NCI-H146 treated with DMSO at 0.1 percent for 48 hours (cell line): ENCODE data around the gene TOMM34.

Experiments used
- DNase-seq: peaks from one replicate; lab custom pipeline; 2025; ENCODE audit not compliant: unreplicated experiment; lab: John Stamatoyannopoulos, UW

The TOMM34 gene, protein sequence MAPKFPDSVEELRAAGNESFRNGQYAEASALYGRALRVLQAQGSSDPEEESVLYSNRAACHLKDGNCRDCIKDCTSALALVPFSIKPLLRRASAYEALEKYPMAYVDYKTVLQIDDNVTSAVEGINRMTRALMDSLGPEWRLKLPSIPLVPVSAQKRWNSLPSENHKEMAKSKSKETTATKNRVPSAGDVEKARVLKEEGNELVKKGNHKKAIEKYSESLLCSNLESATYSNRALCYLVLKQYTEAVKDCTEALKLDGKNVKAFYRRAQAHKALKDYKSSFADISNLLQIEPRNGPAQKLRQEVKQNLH

GRCh38 chr20:44960103-44960852 lies at the start of gene TOMM34:
Gene TOMM34, minus strand, starts transcription at chr20:44960397. Its CDS starts 64 bp downstream, at chr20:44960333.
- peak; percentile 93 for DNase-seq

GRCh38 chr20:45008521-45009049 lies 48.4 kb upstream of the TOMM34 start:
- no peak for DNase-seq

GRCh38 chr20:44997668-44998067 lies 37.5 kb upstream of the TOMM34 start:
- no peak for DNase-seq

GRCh38 chr20:44997171-44997570 lies 37.0 kb upstream of the TOMM34 start:
- DNase-seq = no peak

- DNase-seq = no peak
Measured at GRCh38 chr20:44993343-44993742, 33.1 kb upstream of the TOMM34 start.

DNA sequence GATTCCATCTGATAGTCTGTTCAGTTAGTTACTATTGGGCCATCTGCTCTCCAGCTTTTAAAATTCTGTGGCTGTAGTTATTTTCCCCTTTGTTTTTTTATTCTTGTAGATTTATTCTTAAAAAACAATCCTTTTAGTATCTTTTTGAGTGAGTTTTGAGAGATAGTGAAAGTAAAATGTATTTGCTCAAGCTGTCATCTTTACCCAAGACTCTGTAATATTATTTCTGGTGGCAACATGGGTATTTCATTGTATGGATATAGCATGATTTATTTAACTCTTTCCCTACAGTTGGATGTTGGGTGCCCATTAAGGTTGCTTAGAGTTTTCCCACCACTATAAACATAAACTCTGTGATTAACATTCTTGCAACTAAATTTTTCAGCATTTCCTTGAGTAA lies 30.8 kb upstream of the TOMM34 start:
- no peak for DNase-seq

DNA sequence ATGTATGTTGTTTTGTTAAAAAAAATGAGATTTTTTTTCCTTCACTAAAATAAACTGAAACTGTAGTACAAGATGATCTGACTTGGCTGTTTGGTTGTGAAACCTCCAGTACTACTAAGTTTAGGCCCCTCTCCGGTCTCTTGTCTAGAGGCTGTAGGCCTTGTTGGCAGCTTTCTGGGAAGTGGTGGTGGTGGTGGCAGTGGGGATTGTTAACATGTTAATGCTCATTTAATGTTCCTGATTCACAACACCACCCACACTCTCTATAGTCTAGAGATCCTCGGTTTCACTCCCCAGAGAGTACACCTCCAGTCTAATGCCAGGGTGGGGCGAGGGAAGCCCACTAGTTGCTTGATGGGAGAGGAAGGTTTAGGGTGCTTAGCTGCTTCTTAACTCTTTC lies 30.2 kb upstream of the TOMM34 start:
- no peak for DNase-seq

DNA sequence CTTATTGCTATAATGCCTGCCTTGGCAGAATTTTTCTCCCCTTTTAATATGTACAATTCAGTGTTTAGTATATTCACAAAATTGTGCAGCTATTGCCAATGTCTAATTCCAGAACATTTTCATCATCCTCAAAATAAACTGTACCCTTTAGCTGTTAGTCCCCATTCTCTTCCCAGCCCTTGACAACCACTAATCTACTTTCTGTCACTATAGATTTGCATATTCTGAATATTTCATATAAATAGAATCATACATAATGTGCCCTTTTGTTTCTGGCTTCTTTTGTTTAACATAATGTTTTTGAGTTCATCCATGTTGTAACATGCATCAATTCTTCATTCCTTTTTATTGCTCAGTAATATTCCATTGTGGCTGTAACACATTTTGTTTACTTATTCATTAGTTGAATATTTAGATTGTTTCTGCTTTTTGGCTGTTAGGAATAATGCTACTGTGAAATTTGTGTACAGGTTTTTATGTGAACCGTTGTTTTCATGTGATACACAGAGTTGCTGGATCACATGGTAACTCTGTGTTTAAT lies 28.5 kb upstream of the TOMM34 start:
- DNase-seq = no peak

GRCh38 chr20:44983093-44983674 lies 23.0 kb upstream of the TOMM34 start:
- no peak for DNase-seq

DNA sequence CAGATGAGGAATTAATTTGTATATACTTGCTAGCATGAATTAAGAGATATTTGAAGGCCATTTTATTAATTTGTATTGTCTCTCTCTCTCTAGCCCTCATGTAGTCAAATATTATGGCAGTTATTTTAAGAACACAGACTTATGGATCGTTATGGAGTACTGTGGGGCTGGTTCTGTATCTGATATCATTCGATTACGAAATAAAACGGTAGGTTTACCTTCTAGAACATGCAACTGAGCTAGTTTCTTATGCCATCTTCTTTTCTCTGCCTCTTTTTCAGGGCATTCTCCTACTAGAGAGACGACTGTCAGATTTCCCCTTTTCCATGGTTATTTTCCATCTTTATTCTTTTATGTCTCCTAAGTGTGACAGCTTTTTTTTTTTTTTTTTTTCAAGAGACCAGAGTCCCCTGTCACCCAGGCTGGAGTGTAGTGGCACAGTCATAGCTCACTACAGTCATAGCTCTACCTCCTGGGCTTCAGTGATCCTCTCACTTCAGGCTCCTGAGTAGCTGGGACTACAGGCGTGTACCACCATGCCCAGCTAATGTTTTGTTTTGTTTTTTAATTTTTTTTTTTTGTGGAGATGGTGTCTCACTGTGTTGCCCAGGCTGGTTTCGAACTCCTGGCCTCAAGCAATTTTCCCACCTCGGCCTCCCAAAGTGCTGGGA lies 21.7 kb upstream of the TOMM34 start:
- DNase-seq = no peak

GRCh38 chr20:44979090-44979621 lies 19.0 kb upstream of the TOMM34 start:
- DNase-seq = no peak

- no peak for DNase-seq
Measured at GRCh38 chr20:44976698-44977097, 16.5 kb upstream of the TOMM34 start.

DNA sequence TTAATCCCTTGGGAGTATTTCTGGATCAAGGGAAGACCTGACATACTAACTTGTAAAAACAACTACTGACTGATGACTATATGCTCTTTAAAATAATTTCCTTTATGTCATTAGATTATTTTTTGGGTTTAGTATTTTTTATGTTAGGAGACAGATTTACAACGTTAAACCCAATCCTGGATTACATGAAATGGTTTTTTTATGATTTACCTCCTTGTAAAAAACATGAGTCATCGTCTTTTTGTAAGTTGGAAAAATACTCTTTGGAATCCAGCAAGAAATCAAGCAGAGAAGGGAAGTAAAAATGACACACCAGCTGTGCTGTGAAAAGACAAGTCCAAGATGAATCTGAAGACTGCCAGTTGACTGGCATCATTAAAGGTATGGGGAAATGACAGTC lies 12.9 kb upstream of the TOMM34 start:
- DNase-seq = no peak

- DNase-seq = no peak
Measured at GRCh38 chr20:44970243-44970757, 10.1 kb upstream of the TOMM34 start.

GRCh38 chr20:44969300-44969894 lies 9.2 kb upstream of the TOMM34 start:
- no peak for DNase-seq

DNA sequence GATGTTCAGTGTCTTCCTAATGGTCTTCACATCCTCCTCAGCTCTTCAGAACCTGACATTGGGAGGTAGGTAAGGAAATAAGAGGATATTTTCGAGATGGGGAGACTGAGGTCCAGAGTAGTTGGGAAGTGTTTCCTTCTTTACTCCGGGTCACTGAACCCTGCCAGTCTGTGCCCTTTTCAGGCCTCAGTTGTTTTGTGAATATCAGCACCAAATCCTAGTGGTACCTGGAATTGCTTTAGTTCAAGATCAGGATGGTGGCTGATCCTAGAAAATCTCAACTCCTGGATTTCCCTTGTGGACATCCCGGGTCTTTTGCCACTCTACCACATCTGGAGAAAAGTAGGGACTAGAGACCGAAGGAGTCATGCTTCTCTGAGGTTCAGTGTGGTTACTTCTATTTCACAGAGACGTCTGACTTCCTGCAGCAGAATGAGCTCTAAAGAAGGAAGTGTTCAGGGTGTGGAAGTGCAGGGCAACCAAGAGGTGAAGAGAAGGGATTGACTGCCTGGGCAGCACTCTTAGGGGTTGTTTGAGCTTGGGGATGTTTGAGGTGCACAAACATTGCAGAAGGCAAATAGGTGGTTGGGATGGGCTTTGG lies 7.1 kb upstream of the TOMM34 start:
- no peak for DNase-seq

GRCh38 chr20:44966030-44966961 lies 6.1 kb upstream of the TOMM34 start, which contains the start of gene STK4:
Gene STK4, plus strand, starts transcription at chr20:44966512. Its CDS starts 57 bp downstream, at chr20:44966569.
- DNase-seq = peak; percentile 94

- DNase-seq = no peak
Measured at GRCh38 chr20:44965651-44966029, 5.4 kb upstream of the TOMM34 start.
